HG02973 (cell line): ENCODE measurements around the gene CFAP20.

Experiments used
- ATAC-seq: cut with Tn5 transposase; IDR thresholded peaks from one replicate; pipeline ENCODE4 v1.9.1; 2021; ENCODE audit warnings: moderate library complexity; ENCODE audit not compliant: unreplicated experiment

Gene CFAP20

DNA sequence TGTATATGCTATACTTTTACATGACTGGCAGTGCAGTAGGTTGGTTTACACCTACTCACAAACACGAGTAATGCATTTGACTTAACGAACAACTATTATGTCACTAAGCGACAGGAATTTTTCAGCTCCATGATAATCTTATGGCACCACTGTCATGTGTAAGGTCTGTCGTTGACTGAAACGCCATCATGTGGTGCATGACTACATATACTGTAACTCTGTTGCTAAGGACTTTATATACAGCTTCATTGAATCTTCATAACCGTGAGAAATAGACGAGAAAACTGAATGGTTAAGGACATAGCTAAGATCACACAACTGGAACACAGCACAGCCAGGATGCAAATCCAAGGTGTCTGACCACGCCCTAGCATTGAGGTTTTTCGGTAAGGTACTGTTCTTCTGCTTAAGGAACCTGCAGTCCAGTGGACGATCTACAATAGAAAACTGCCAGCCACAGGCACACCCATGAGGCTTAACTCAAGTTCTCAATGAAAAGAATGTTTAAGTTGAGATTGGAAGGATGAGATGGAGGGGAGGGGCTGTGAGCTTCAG, 3.3 kb downstream of the CFAP20 start:
- no peak for ATAC-seq

DNA sequence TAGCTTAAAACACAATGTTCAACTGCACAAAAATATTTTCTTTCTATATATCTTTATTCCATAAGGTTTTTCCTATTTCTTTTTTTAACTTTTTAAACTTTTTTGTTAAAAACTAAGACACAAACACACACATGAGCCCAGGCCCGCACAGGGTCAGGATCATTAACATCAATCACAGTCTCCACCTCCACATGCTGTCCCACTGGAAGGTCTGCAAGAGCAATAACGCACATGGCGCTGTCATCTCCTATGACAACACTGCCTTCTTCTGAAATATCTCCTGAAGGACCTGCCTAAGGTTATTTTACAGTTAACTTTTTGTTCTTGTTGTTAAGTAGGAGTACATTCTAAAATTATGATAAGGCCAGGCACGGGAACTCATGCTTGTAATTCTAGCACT, 4.1 kb downstream of the CFAP20 start:
- no peak for ATAC-seq

DNA sequence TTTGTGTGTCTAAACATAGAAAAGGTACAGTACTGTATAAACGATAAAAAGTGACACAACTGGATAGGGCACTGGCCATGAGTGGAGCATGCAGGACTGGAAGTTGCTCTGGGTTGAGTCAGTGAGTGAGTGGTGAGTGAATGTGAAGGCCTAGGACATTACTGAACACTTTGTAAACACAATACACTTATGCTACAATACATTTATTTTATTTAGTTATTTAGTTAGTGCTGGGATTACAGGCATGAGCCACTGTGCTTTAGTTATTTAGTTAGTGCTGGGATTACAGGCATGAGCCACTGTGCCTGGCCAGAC, 4.6 kb downstream of the CFAP20 start:
- no peak for ATAC-seq

- ATAC-seq = no peak
These were observed 5.1 kb downstream of the CFAP20 start for GRCh38 chr16:58123896-58124600.

GRCh38 chr16:58121132-58121531, 8.0 kb downstream of the CFAP20 start:
- no peak for ATAC-seq

GRCh38 chr16:58120234-58120633, 8.9 kb downstream of the CFAP20 start:
- ATAC-seq = no peak

DNA sequence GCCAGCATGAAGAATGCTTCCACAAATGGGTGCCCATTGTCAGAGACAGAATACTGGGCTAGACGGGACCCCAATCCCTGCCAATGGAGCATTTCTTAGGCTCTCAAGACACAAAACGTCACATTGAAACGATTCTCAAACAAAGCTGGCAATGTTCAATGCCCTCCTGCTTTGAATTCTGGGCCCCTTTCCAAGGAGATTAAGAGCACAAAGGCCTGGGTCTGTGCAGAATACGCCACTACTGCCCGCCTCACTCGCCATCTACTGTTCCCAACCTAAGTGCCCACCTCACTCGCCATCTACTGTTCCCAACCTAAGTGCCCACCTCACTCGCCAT, 9.7 kb downstream of the CFAP20 start:
- no peak for ATAC-seq

DNA sequence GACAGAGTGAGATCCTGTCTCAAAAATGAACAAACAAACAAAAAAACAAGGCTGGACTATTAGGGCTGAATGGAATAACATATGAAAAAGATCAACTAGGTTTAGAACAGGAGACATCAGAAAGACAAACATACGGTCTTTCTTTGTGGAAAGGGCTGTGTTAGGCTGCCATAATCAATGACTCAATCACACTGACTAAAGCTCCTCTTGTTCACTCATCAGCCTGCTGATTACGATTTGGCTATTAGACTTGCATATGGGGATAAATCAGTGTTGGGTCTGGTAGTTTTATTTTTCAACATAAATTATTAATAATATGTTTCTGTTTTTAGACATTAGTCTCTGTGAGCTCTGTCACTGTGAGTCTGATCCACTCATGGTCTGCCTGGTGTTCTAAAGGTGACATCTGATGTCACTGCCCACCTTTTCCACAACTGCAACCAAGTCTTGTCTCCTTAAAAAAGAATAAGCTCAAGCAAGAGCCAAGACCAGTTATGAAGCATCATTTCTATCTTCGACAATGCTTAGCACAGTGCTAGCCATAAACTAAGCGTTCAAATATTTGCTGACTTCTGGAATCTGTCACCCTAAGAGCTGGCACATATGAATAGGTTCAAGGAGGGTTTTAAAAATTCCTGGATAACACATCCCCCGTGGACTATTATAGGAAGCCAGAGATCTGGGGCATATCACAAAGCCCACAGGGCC, 10.2 kb downstream of the CFAP20 start:
- ATAC-seq = no peak

DNA sequence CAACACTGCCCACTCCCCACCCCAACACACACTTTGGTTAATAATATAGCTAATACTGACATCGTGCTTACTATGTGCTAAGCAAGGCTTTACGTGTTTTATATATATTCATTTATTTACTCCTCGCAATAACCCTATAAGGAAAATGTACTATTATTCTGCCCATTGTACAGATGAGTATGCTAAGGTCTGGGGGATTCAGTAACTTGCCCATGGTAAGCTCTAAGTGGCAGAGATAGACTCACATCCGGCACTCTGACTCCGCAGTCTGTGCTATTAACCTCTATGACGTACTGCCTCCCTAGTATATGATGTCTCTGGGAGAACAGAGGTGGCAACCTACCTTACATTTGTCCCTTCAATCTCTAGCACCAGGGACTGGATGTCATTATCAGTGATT, 12.7 kb downstream of the CFAP20 start:
- ATAC-seq = no peak

GRCh38 chr16:58116081-58116480, 13.1 kb downstream of the CFAP20 start:
- no peak for ATAC-seq

DNA sequence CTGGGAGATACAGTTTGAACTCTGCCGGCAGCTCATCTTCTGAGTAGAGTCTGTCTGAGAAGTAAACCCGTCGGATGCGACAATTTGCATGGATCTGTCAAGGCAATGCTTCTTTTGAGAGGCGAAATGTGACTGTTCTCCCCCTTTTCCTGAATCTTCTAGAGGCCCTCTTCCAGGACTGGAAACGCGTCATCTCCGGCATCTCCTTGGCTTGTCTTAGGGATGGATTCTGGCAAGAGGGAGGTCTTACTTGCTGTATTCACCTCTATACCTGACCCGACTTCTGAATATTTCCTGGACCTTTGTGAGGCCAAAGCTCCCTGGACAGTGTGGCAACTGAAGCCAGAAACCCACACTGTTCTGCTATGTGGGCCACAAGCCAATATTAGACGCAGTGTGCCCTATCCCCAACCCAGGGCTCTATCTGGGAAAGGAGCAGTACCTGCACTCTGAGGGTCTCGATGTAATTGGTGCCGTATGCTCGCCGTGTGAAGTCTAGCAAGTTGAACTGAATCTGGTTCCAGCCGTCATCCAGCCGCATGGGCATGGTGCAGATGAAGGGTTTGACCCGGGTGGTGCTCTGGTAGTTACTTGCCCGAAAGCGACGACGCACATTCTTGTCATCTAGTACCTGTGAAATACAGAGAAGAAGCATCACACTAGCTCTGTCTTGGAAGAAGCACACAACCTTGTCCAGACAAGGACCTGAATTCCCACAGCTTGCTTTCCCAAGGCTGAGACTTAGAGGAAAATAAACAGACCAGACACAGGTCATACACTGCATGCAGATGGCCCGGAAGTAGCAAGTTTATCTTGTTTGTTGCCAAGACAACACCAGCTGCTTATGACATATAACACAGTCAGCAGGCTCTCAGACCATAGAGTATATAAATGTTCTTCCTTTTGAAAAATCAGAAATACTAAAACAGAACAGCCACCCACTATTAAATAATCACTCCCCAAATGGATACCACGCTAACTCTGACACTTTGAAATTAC, 14.1 kb downstream of the CFAP20 start:
- ATAC-seq = no peak

DNA sequence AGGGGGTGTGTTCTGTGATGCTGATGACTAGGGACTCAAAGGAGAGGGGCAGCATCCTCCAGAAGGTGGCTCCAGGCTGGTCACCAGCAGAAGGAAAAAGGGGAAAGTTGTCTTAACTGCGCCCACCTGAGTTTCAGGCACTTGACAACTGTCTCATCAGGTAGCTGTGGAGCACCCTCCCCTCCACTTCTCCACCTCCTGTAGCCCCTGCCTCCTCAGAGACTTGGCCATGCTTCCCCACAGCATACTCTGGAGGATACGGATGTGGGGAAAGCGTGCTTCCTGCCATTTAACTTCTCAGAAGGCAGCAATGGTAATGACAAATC, 17.9 kb downstream of the CFAP20 start:
- ATAC-seq = no peak

DNA sequence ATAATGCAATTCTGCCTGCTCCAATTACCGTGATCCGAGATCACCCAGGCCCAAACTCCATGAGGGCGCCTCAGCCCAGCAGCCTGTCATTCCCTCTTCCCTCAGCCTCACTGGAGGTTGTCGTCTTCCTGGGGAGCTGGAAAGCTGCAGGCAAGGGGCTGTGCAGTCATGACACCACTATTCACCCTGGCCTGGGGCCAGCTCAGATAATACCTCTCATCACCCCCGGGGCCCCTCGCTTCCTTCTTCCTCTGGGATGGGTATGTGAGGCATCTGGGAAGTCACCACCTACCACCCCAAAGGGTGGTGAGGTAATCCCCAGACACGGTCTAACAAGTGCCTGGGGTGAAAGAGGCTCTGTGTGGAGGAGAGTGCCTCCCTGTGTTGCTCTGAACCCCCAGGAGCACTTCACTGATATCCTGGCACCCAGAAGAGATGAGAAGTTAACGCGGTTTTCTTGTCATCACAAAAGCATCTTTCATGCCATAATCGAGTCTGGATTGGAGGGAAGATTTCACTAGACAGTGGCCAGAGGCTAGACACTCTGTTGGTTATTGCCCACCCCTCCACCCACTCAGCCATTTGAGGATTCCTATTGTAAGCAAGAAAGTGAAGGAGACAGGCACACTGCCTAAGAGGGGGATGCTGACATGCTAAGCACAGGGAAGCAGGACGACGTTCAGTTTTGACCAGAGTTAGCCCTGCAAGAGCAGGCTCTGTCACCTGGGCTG, 18.4 kb downstream of the CFAP20 start:
- ATAC-seq = no peak

DNA sequence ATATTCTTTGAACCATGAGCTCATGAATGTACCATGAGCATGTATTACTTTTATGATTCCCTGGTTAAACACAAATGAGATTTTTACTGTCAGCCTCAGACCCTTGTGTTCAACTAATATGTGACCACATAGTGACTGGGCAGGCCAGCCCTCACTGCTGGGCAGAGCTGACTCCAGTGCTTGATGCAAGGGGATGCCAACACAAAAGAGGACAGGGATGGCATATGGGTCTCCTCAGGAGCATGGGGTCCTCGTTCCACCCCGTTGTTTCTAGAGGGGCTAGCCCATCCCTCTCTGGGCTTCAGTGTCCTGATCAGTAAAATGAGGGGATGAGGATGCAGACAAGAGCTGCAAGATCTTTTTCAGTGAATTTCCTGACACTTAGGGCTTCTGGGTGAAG, 19.3 kb downstream of the CFAP20 start:
- no peak for ATAC-seq

GRCh38 chr16:58109330-58109729, 19.9 kb downstream of the CFAP20 start:
- ATAC-seq = no peak

GRCh38 chr16:58107709-58108108, 21.5 kb downstream of the CFAP20 start:
- ATAC-seq = no peak

DNA sequence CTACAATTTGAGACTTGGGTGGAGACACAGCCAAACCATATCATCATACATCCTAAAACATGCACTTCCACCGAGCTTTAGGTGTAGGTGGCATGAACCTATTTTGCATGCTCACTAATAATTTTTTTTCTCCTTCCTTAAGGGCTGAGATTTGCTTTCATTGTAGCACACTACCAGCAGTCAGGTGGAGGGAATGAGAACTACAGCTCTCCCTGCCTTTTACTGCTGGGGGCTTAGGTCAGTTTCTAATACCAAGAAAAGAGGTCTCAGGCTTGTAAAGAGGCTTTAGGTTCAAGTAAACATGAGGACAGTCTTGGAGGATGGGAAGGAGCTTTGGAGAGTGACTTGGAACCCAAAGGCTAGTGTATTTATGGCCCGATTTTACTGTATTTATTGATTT, 22.0 kb downstream of the CFAP20 start:
- no peak for ATAC-seq

DNA sequence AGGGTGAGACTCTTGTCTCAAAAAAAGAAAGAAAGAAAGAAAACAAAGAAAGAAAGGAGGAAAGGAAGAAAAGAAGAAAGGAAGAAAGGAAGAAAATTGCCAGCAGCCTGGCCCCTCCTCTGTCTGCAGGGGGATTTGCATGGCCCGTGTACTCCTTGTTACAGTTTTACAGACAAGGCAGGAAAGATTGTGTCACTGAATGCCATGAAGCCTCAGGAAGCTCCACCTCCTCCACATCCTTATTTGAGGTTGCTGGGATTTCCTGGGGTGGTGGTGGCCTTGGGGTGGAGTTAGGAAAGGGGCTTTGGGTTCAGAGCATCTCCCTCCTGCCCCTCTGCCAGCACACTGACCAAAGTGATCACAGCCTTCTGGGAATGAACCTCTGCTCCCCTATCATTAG, 23.6 kb downstream of the CFAP20 start:
- ATAC-seq = no peak

- ATAC-seq = no peak
These were observed 26.4 kb downstream of the CFAP20 start for GRCh38 chr16:58102665-58103392.

DNA sequence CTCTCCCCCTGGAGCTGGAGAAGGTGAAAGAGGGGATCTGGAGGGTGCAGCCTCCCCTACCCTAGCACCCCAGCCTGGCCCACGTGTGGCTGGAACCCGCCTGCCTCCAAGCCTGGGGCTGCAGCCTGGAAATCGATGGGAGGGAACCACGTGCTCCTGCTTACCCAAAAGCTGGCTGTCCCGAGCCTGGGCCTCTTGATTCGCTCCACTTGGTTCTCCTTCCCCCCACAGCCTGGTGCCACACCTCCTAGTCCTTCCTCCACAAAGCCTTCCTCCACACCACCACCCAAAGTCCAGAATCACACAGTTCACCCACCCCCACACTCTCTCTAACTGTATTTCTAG, 29.3 kb downstream of the CFAP20 start:
- no peak for ATAC-seq
